H1 (cell line): ENCODE measurements around the gene GPR137. TPM values are rescaled to one million over a fixed set of nuclear protein-coding genes. Genes with fewer than 3 reads are reported as not detected.
A peak's percentile ranks its signal among the peaks of the same experiment; 100 is the strongest.

Experiments
- CTCF ChIA-PET: fragments of 300-600 bp; sonication (Branson Sonifier 250); formaldehyde crosslinking; loops from one replicate; lab custom pipeline; 2021; ENCODE audit not compliant: partially characterized antibody; lab: Charles Lee
- POLR2A ChIA-PET: fragments of 300-600 bp; sonication (Branson Sonifier 250); formaldehyde crosslinking; loops from one replicate; lab custom pipeline; 2021; ENCODE audit warnings: inconsistent platforms; ENCODE audit not compliant: partially characterized antibody; lab: Charles Lee
- DNase-seq, 2 experiments: peaks; one replicate each; pipeline versions ENCODE4 v3.0.0 to v3.0.0-alpha.2; 2010 to 2022; ENCODE audit warnings: low spot score in 2 of 2, low read depth in 1 of 2, mixed read lengths in 1 of 2
- FAIRE-seq: peaks from 2 replicates; lab custom pipeline; 2011; peaks lifted over from hg19 to GRCh38; lab: Jason Lieb, UNC
- H2AFZ ChIP-seq: 2 replicates; pipeline ENCODE4 v1.8.1; 2012; ENCODE audit warnings: low read length, inconsistent platforms
- H2AK5ac ChIP-seq: 2 replicates; pipeline ENCODE4 v1.6.1; 2013; ENCODE audit warnings: low read depth, low read length
- H2BK120ac ChIP-seq: replicated peaks from 2 replicates; pipeline ENCODE3; 2013; ENCODE audit warnings: low read depth, low read length, inconsistent platforms
- H2BK12ac ChIP-seq: 2 replicates; pipeline ENCODE4 v1.6.1; 2013; ENCODE audit warnings: low read depth, low read length
- H2BK15ac ChIP-seq: 2 replicates; pipeline ENCODE4 v1.6.1; 2013; ENCODE audit warnings: low read length
- H2BK20ac ChIP-seq: 2 replicates; pipeline ENCODE4 v1.6.1; 2013; ENCODE audit warnings: low read length
- H2BK5ac ChIP-seq: 2 replicates; pipeline ENCODE4 v1.6.1; 2013; ENCODE audit warnings: low read depth, low read length
- H3K14ac ChIP-seq: 2 replicates; pipeline ENCODE4 v1.6.1; 2013; ENCODE audit warnings: inconsistent platforms; ENCODE audit not compliant: insufficient read length
- H3K18ac ChIP-seq: 2 replicates; pipeline ENCODE4 v1.6.1; 2013; ENCODE audit warnings: low read length; ENCODE audit errors: extremely low read depth
- H3K23ac ChIP-seq: 2 replicates; pipeline ENCODE4 v1.6.1; 2013; ENCODE audit warnings: inconsistent platforms; ENCODE audit not compliant: insufficient read length
- H3K23me2 ChIP-seq: 2 replicates; pipeline ENCODE4 v1.6.1; 2013; ENCODE audit warnings: low read depth, low read length
- H3K27ac ChIP-seq: 2 replicates; pipeline ENCODE4 v1.6.1; 2011; ENCODE audit warnings: low read depth, low read length, inconsistent platforms
- H3K27me3 ChIP-seq, 4 experiments: replicated peaks in 1 of 4; 1 replicate in 1 of 4; 2 replicates in 3 of 4; pipeline versions ENCODE4 v1.6.1 to v1.8.1; 2011 to 2013; ENCODE audit warnings: low read length in 3 of 4, mild to moderate bottlenecking in 3 of 4, inconsistent platforms in 2 of 4, mixed read lengths in 2 of 4, moderate library complexity in 1 of 4; ENCODE audit not compliant: control insufficient read depth in 3 of 4, insufficient read depth in 3 of 4; ENCODE audit errors: extremely low read depth in 1 of 4
- H3K36me3 ChIP-seq, 4 experiments: 2 replicates each; pipeline versions ENCODE4 v1.6.1 to v1.8.1; 2011 to 2013; ENCODE audit warnings: mild to moderate bottlenecking in 4 of 4, low read length in 3 of 4, moderate library complexity in 2 of 4, control low read depth in 1 of 4, inconsistent platforms in 1 of 4; ENCODE audit not compliant: insufficient read depth in 4 of 4, control insufficient read depth in 2 of 4
- H3K4ac ChIP-seq: replicated peaks from 2 replicates; pipeline ENCODE3; 2013; ENCODE audit warnings: low read length, low read depth, mixed read lengths, inconsistent platforms; ENCODE audit not compliant: insufficient read length
- H3K4me1 ChIP-seq, 4 experiments: replicated peaks in 1 of 4; 1 replicate in 1 of 4; 2 replicates in 3 of 4; pipeline versions ENCODE4 v1.6.1 to v1.8.1; 2011 to 2013; ENCODE audit warnings: low read length in 3 of 4, inconsistent platforms in 2 of 4, mixed read lengths in 1 of 4; ENCODE audit not compliant: insufficient read depth in 4 of 4, control insufficient read depth in 3 of 4
- H3K4me2 ChIP-seq, 2 experiments: 2 replicates each; pipeline versions ENCODE4 v1.6.1 to v1.8.1; 2011 to 2013; ENCODE audit warnings: low read depth in 2 of 2, low read length in 2 of 2, control low read depth in 1 of 2, inconsistent platforms in 1 of 2, mild to moderate bottlenecking in 1 of 2; ENCODE audit not compliant: insufficient read depth in 1 of 2
- H3K4me3 ChIP-seq, 4 experiments: fragments of 200-600, 300-600 bp in 1 of 4; sonication (generic), shearing (Covaris generic), sonication (Bioruptor Twin) in 1 of 4; 2 replicates each; pipeline versions ENCODE4 v1.5.1 to v1.8.1; 2011 to 2016; ENCODE audit warnings: low read length in 4 of 4, low read depth in 3 of 4, control low read depth in 2 of 4, inconsistent platforms in 2 of 4, mild to moderate bottlenecking in 2 of 4, mixed read lengths in 1 of 4, moderate library complexity in 1 of 4; ENCODE audit not compliant: insufficient read depth in 2 of 4; ENCODE audit errors: extremely low read depth in 1 of 4
- H3K56ac ChIP-seq: replicated peaks from 2 replicates; pipeline ENCODE3; 2013; ENCODE audit warnings: low read depth, mild to moderate bottlenecking, mixed read lengths, low read length, inconsistent platforms; ENCODE audit not compliant: insufficient read length
- H3K79me1 ChIP-seq: 2 replicates; pipeline ENCODE4 v1.6.1; 2013; ENCODE audit warnings: low read depth, low read length, control low read depth
- H3K79me2 ChIP-seq, 2 experiments: 2 replicates each; pipeline versions ENCODE4 v1.6.1 to v1.8.1; 2012 to 2013; ENCODE audit warnings: low read length in 2 of 2, mild to moderate bottlenecking in 2 of 2, inconsistent platforms in 1 of 2; ENCODE audit not compliant: insufficient read depth in 2 of 2, control insufficient read depth in 1 of 2
- H3K9ac ChIP-seq, 4 experiments: replicated peaks in 1 of 4; 1 replicate in 1 of 4; 2 replicates in 3 of 4; pipeline versions ENCODE4 v1.6.1 to v1.8.1; 2011 to 2013; ENCODE audit warnings: low read depth in 3 of 4, low read length in 3 of 4, control low read depth in 2 of 4, mild to moderate bottlenecking in 2 of 4, moderate library complexity in 2 of 4, inconsistent platforms in 1 of 4; ENCODE audit errors: extremely low read depth in 1 of 4
- H3K9me3 ChIP-seq, 2 experiments: 2 replicates each; pipeline versions ENCODE4 v1.6.1 to v1.8.1; 2012 to 2013; ENCODE audit warnings: mild to moderate bottlenecking in 2 of 2, moderate library complexity in 2 of 2, control low read depth in 1 of 2, inconsistent platforms in 1 of 2, low read depth in 1 of 2, low read length in 1 of 2, mixed read lengths in 1 of 2; ENCODE audit not compliant: insufficient read depth in 2 of 2
- H4K20me1 ChIP-seq, 2 experiments: replicated peaks in 1 of 2; 2 replicates each; pipeline versions ENCODE3 to v1.8.1; 2011 to 2013; ENCODE audit warnings: inconsistent platforms in 2 of 2, low read length in 2 of 2, mild to moderate bottlenecking in 1 of 2; ENCODE audit not compliant: insufficient read depth in 2 of 2, control insufficient read depth in 1 of 2
- H4K5ac ChIP-seq: 2 replicates; pipeline ENCODE4 v1.6.1; 2013; ENCODE audit warnings: low read length, low read depth, mixed read lengths, inconsistent platforms; ENCODE audit not compliant: insufficient read length
- H4K8ac ChIP-seq: 2 replicates; pipeline ENCODE4 v1.8.0; 2013; ENCODE audit warnings: mild to moderate bottlenecking, moderate library complexity, low read length, inconsistent platforms; ENCODE audit not compliant: insufficient read depth; ENCODE audit errors: extremely low read depth
- H4K91ac ChIP-seq: replicated peaks from 2 replicates; pipeline ENCODE3; 2013; ENCODE audit warnings: low read length, mixed read lengths, inconsistent platforms; ENCODE audit not compliant: insufficient read length
- CEBPB ChIP-seq: IDR thresholded peaks from 2 replicates; pipeline ENCODE4 v1.6.1; 2012; ENCODE audit warnings: low read depth, low read length
- CHD2 ChIP-seq: IDR thresholded peaks from 2 replicates; pipeline ENCODE4 v1.6.1; 2012; ENCODE audit warnings: low read length, improper control_type of control experiment
- WGBS, 2 experiments: shearing (Covaris generic) in 1 of 2; methylation state at CpG; one replicate each; pipeline versions ENCODE4 v1.1.6 to v1.1.7; 2013 to 2015; ENCODE audit warnings: low lambda C conversion rate in 2 of 2, mixed read lengths in 2 of 2, inconsistent platforms in 1 of 2, low coverage in 1 of 2, missing lambda C conversion rate in 1 of 2; ENCODE audit not compliant: insufficient replicate concordance in 2 of 2, insufficient coverage in 1 of 2, insufficient read length in 1 of 2; ENCODE audit errors: extremely low coverage in 1 of 2, missing lambda C conversion rate in 1 of 2; 5-methylcytosine and 5-hydroxymethylcytosine counted together
- polyA plus RNA-seq, 7 experiments: library from polyadenylated mRNA; depleted of rRNA in 3 of 7; stranded (reverse) in 5 of 7; unstranded in 2 of 7; fragments of >200 nt in 5 of 7; fragments of 200-250 nt in 2 of 7; gene quantifications; 1 replicate in 5 of 7; 2 replicates in 1 of 7; 4 replicates in 1 of 7; pipeline versions ENCODE4 v1.2.1 to v1.2.3, GENCODE V29; 2011 to 2013; ENCODE audit warnings: missing spikeins in 2 of 7, mixed read lengths in 2 of 7
- total RNA-seq: library from RNA; stranded (reverse); fragmentation: NEBNext Ultra II Directional; extraction: Animal tissue kit (Norgen Biotek cat#: 25700); gene quantifications from 2 replicates; pipeline ENCODE4 v1.2.1, GENCODE V29; 2021

GPR137 gene
- total and polyA plus RNA-seq, 2 of the 8 experiments (the other 6 are each of a cell fraction or from before 2014, with no cell fraction given): 36.2 to 37.8 TPM

DNA sequence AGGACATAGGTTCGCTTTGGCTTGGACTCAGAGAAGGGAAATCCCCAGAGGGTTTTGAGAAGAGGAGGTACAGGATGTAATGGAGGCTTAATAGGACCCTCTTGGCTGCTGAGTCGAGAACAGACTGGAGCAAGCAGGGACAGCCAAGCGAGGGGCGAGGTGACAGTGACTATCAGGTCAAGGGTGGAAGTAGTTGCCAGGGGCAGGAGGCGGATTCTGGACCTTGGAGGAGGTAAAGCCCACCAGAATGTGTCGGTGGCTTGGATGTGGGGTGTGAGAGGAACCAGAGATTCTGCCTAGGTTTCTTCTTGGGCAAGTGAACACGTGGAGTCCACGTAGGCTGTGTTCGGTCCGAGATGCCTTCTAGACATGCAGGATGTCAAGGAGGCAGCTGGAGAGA is 27.3 kb downstream of the GPR137 start:
- Histone ChIP-seq H3K27ac (no peak overlapping the region), H3K4ac (no peak overlapping the region), H3K14ac (no peak overlapping the region), H4K91ac (no peak overlapping the region), H4K8ac (no peak overlapping the region), H3K79me2 (peaks cover 0 to 12% of the 10 kb centered on the region in 2 experiments; a peak in 2 of 4 replicates), H2BK5ac (0 out of 2 replicates have a peak overlapping the region, but pooled peaks have one; percentile 44), H4K5ac (no peak overlapping the region), H2AK5ac (no peak overlapping the region), H3K56ac (no peak overlapping the region), H4K20me1 (peaks cover under 1 to 3% of the 10 kb centered on the region in 2 experiments), H3K4me2 (no peak overlapping the region), H3K23ac (no peak overlapping the region), H3K4me1 (peaks cover 0 to 5% (median 2%) of the 10 kb centered on the region in 4 experiments; a peak in 4 of 7 replicates), H2BK15ac (no peak overlapping the region), H3K36me3 (peaks cover 0 to 16% (median 10%) of the 10 kb centered on the region in 4 experiments; a peak in 7 of 8 replicates), H3K27me3 (no peaks in the 10 kb centered on the region), H2BK20ac (no peak overlapping the region), H3K23me2 (peaks cover 2% of the 10 kb centered on the region; the same call in 1 of the 2 replicates), H2BK120ac (no peak overlapping the region), H2BK12ac (no peak overlapping the region), H3K79me1 (peaks cover 5% of the 10 kb centered on the region; the same call in 1 of the 2 replicates), H3K9me3 (no peaks in the 10 kb centered on the region), H3K18ac (no peak overlapping the region), H3K9ac (no peak overlapping the region), H2AFZ (no peak overlapping the region), H3K4me3 (no peak overlapping the region)
- ChIA-PET CTCF (interaction anchor here (1.2 to 20.8 kb wide), 5 partner anchors 9 to 338 kb away, joined by 3 to 614 read pairs (median 6); partner anchors contain the start of gene CCDC88B), POLR2A (interaction anchor here (1.2 to 1.7 kb wide), 4 partner anchors 9 to 48 kb away, joined by 3 to 4 read pairs (median 3); no protein-coding TSS in a partner anchor)
- 86% methylated on average over 10 of the region's 10 CpGs; no CpG with 5 or more reads in 1 of the 2 experiments for WGBS, 2 experiments
- TF ChIP-seq CEBPB (no peak), CHD2 (no peak)
- DNase-seq: no peak
- no peak for FAIRE-seq
